ENCODE results near the gene RAI1. TPM values are rescaled to one million over a fixed set of nuclear protein-coding genes. Genes with fewer than 3 reads are reported as not detected.

Gene RAI1
- total RNA-seq, 2 donors from 2014 or later, result 35.9 to 42.9 TPM

GRCh38 chr17:17723354-17724261, 42.4 kb downstream of the RAI1 start:
- H3K4me1 ChIP-seq (ENCODE audit: control insufficient read depth, insufficient read depth, low read length), result peaks cover 8% of the 10 kb centered on the region
- peak overlapping the region; percentile 85 for H3K4me3 ChIP-seq (ENCODE audit: low read length)
- Mint-ChIP-seq H3K27me3 (ENCODE audit: insufficient read depth) (peaks cover 89% of the 10 kb centered on the region), H3K4me1 (peaks cover 27% of the 10 kb centered on the region), H3K36me3 (ENCODE audit: low read depth) (peaks cover 6% of the 10 kb centered on the region), H3K4me3 (peak overlapping the region; percentile 84), H3K9me3 (no peaks in the 10 kb centered on the region), H3K27ac (peak overlapping the region; percentile 89)
- H3K36me3 ChIP-seq (ENCODE audit: control insufficient read depth, insufficient read depth, low read length), result no peaks in the 10 kb centered on the region
- TF ChIP-seq CTCF (conservative IDR thresholded peaks at IDR 0.05), result no peak
- H3K9me3 ChIP-seq (ENCODE audit: control insufficient read depth, low read length), result no peaks in the 10 kb centered on the region
- H3K9ac ChIP-seq (ENCODE audit: extremely low read depth, low read length, poor library complexity, severe bottlenecking), result peak overlapping the region; percentile 62
- WGBS, 2 experiments (ENCODE audit: insufficient coverage in 1 of 2, insufficient read length in 1 of 2), result 1 to 4% methylated on average over 28 to 100 of the region's 103 CpGs
- peaks cover 45% of the 10 kb centered on the region for H3K27me3 ChIP-seq (ENCODE audit: control insufficient read depth, insufficient read depth, low read length, poor library complexity, severe bottlenecking)
- DNase-seq, result peak; percentile 88
- peak overlapping the region; percentile 86 for H3K27ac ChIP-seq (ENCODE audit: low read depth, low read length)

GRCh38 chr17:17724307-17725010, 43.2 kb downstream of the RAI1 start:
- Histone ChIP-seq H3K9me3 (ENCODE audit: control insufficient read depth, low read length) (no peaks in the 10 kb centered on the region), H3K9ac (ENCODE audit: extremely low read depth, low read length, poor library complexity, severe bottlenecking) (peak overlapping the region; percentile 62), H3K27me3 (ENCODE audit: control insufficient read depth, insufficient read depth, low read length, poor library complexity, severe bottlenecking) (peaks cover 37% of the 10 kb centered on the region), H3K27ac (ENCODE audit: low read depth, low read length) (peak overlapping the region; percentile 86), H3K36me3 (ENCODE audit: control insufficient read depth, insufficient read depth, low read length) (no peaks in the 10 kb centered on the region), H3K4me1 (ENCODE audit: control insufficient read depth, insufficient read depth, low read length) (peaks cover 8% of the 10 kb centered on the region), H3K4me3 (ENCODE audit: low read length) (peak overlapping the region; percentile 85)
- Mint-ChIP-seq H3K4me3 (peak overlapping the region; percentile 84), H3K27me3 (ENCODE audit: insufficient read depth) (peaks cover 85% of the 10 kb centered on the region), H3K9me3 (no peaks in the 10 kb centered on the region), H3K4me1 (peaks cover 27% of the 10 kb centered on the region), H3K36me3 (ENCODE audit: low read depth) (no peaks in the 10 kb centered on the region), H3K27ac (peak overlapping the region; percentile 92)
- WGBS, 2 experiments (ENCODE audit: insufficient coverage in 1 of 2, insufficient read length in 1 of 2), result 1 to 4% methylated on average over 13 to 51 of the region's 53 CpGs
- DNase-seq, result peak; percentile 93
- no peak for TF ChIP-seq CTCF (conservative IDR thresholded peaks at IDR 0.05)

- peaks cover 29% of the 10 kb centered on the region for H3K27me3 ChIP-seq (ENCODE audit: control insufficient read depth, insufficient read depth, low read length, poor library complexity, severe bottlenecking)
- peak overlapping the region; percentile 85 for H3K4me3 ChIP-seq (ENCODE audit: low read length)
- no peaks in the 10 kb centered on the region for H3K9me3 ChIP-seq (ENCODE audit: control insufficient read depth, low read length)
- H3K36me3 ChIP-seq (ENCODE audit: control insufficient read depth, insufficient read depth, low read length), result peaks cover 3% of the 10 kb centered on the region
- peak overlapping the region; percentile 66 for H3K27ac ChIP-seq (ENCODE audit: low read depth, low read length)
- Mint-ChIP-seq H3K4me3 (peak overlapping the region; percentile 84), H3K4me1 (peaks cover 27% of the 10 kb centered on the region), H3K27ac (peak overlapping the region; percentile 95), H3K27me3 (ENCODE audit: insufficient read depth) (peaks cover 78% of the 10 kb centered on the region), H3K36me3 (ENCODE audit: low read depth) (no peaks in the 10 kb centered on the region), H3K9me3 (no peaks in the 10 kb centered on the region)
- peak overlapping the region; percentile 26 for H3K9ac ChIP-seq (ENCODE audit: extremely low read depth, low read length, poor library complexity, severe bottlenecking)
- no peak for TF ChIP-seq CTCF (conservative IDR thresholded peaks at IDR 0.05)
- 8 to 11% methylated on average over 16 to 35 of the region's 36 CpGs for WGBS, 2 experiments (ENCODE audit: insufficient coverage in 1 of 2, insufficient read length in 1 of 2)
- peak; percentile 90 for DNase-seq
- H3K4me1 ChIP-seq (ENCODE audit: control insufficient read depth, insufficient read depth, low read length), result peaks cover 8% of the 10 kb centered on the region
Measured at GRCh38 chr17:17725011-17725751, 43.9 kb downstream of the RAI1 start.

All from endodermal cell (in vitro differentiated cells).